Stimulated activated CD8-positive, alpha-beta memory T cell treated with anti-CD3 and anti-CD28 coated beads, Interleukin-2, amount 100 ng/mL, for 1 hour (primary cell): ENCODE measurements around the gene CACNG3.
"Not testable (repeated sequence)": the region's sequence is repeated elsewhere in the genome, so short reads cannot be mapped to it uniquely, and the experiment has no call there.

Source experiments
- DNase-seq, 2 donors: peaks; one replicate each; pipeline ENCODE4 v3.0.0-alpha.2; 2020; ENCODE audit warnings: low read depth in 2 of 2

The CACNG3 gene

GRCh38 chr16:24332582-24333090, 76.5 kb downstream of the CACNG3 start:
- DNase-seq: no peak

- DNase-seq: no peak
Measured at GRCh38 chr16:24336491-24336890, 80.4 kb downstream of the CACNG3 start.

GRCh38 chr16:24337013-24337412, 80.9 kb downstream of the CACNG3 start:
- DNase-seq: no peak

- not testable (repeated sequence) for DNase-seq
Measured at GRCh38 chr16:24343829-24344228, 87.7 kb downstream of the CACNG3 start.

GRCh38 chr16:24344784-24345183, 88.6 kb downstream of the CACNG3 start:
- no peak for DNase-seq

- no peak for DNase-seq
Measured at GRCh38 chr16:24345704-24346103, 89.6 kb downstream of the CACNG3 start.

- no peak for DNase-seq
Measured at GRCh38 chr16:24346734-24347133, 90.6 kb downstream of the CACNG3 start.

GRCh38 chr16:24347556-24347955, 91.4 kb downstream of the CACNG3 start:
- DNase-seq: no peak

- no peak for DNase-seq
Measured at GRCh38 chr16:24348545-24349290, 92.6 kb downstream of the CACNG3 start.

- no peak for DNase-seq
Measured at GRCh38 chr16:24349320-24349719, 93.2 kb downstream of the CACNG3 start.

GRCh38 chr16:24352746-24353145, 96.6 kb downstream of the CACNG3 start:
- DNase-seq: no peak

GRCh38 chr16:24353622-24354021, 97.5 kb downstream of the CACNG3 start:
- no peak for DNase-seq

GRCh38 chr16:24357511-24357910, 101.4 kb downstream of the CACNG3 start:
- no peak for DNase-seq

GRCh38 chr16:24358117-24358516, 102.0 kb downstream of the CACNG3 start:
- no peak for DNase-seq

- no peak for DNase-seq
Measured at GRCh38 chr16:24359490-24359889, 103.4 kb downstream of the CACNG3 start.

GRCh38 chr16:24360936-24361335, 104.8 kb downstream of the CACNG3 start:
- no peak for DNase-seq

GRCh38 chr16:24364596-24364995, 108.5 kb downstream of the CACNG3 start:
- DNase-seq: no peak

- no peak for DNase-seq
Measured at GRCh38 chr16:24367186-24367710, 111.1 kb downstream of the CACNG3 start.

GRCh38 chr16:24372824-24373223, 116.7 kb downstream of the CACNG3 start:
- no peak for DNase-seq

GRCh38 chr16:24378999-24379398, 122.9 kb downstream of the CACNG3 start:
- DNase-seq: no peak

- no peak for DNase-seq
Measured at GRCh38 chr16:24381470-24382118, 125.5 kb downstream of the CACNG3 start.

- DNase-seq: no peak
Measured at GRCh38 chr16:24382762-24383407, 126.8 kb downstream of the CACNG3 start.
